SK-N-SH (cell line): Measurements from ENCODE around the gene TFF1. TPM values are rescaled to one million over a fixed set of nuclear protein-coding genes. Genes with fewer than 3 reads are reported as not detected.

Experiments used
- CTCF ChIA-PET: fragments of 300-600, 350-600 bp; formaldehyde crosslinking; extraction: SDS; loops from one replicate; lab custom pipeline; 2021; lab: Yijun Ruan, JAX
- POLR2A ChIA-PET: fragments of 350-600 bp; sonication (Branson Sonifier 250); formaldehyde crosslinking; extraction: SDS; loops from one replicate; lab custom pipeline; 2020; ENCODE audit warnings: antibody characterized with exemption, inconsistent platforms; lab: Yijun Ruan, JAX
- DNase-seq: peaks from one replicate; pipeline ENCODE4 v3.0.0; 2012
- H2AFZ ChIP-seq: fragments of 200-600 bp; sonication (generic); 2 replicates; pipeline ENCODE4 v1.8.1; 2016; ENCODE audit warnings: antibody characterized with exemption, mild to moderate bottlenecking, low read depth
- H3F3A ChIP-seq: fragments of 200-600 bp; sonication (generic); replicated peaks from 2 replicates; pipeline ENCODE3; 2016; ENCODE audit warnings: antibody characterized with exemption, mild to moderate bottlenecking; ENCODE audit not compliant: insufficient read depth
- H3K27ac ChIP-seq, 2 experiments: fragments of 200-500 bp in 1 of 2; fragments of 200-600 bp in 1 of 2; sonication (Bioruptor generic) in 1 of 2; sonication (generic), shearing (Covaris generic) in 1 of 2; 2 replicates each; pipeline versions ENCODE4 v1.5.1 to v1.6.1; 2014 to 2016; ENCODE audit warnings: low read depth in 2 of 2, inconsistent platforms in 1 of 2, low read length in 1 of 2, mild to moderate bottlenecking in 1 of 2, mixed read lengths in 1 of 2
- H3K27me3 ChIP-seq: fragments of 200-600 bp; sonication (generic), shearing (Covaris generic); 2 replicates; pipeline ENCODE4 v1.6.1; 2016; ENCODE audit warnings: mixed run types; ENCODE audit not compliant: insufficient read depth
- H3K36me3 ChIP-seq, 2 experiments: fragments of 200-500 bp in 1 of 2; fragments of 200-600 bp in 1 of 2; sonication (Bioruptor generic) in 1 of 2; sonication (generic) in 1 of 2; replicated peaks in 1 of 2; 2 replicates each; pipeline versions ENCODE3 to v1.5.1; 2014 to 2016; ENCODE audit warnings: low read length in 1 of 2, mild to moderate bottlenecking in 1 of 2; ENCODE audit not compliant: insufficient read depth in 2 of 2, control insufficient read depth in 1 of 2
- H3K4me1 ChIP-seq, 2 experiments: fragments of 200-500 bp in 1 of 2; fragments of 200-600 bp in 1 of 2; sonication (Bioruptor generic) in 1 of 2; sonication (generic), shearing (Covaris generic) in 1 of 2; 2 replicates each; pipeline versions ENCODE4 v1.5.1 to v1.6.1; 2014 to 2016; ENCODE audit warnings: low read depth in 1 of 2, low read length in 1 of 2, mixed run types in 1 of 2; ENCODE audit not compliant: insufficient read depth in 2 of 2, control insufficient read depth in 1 of 2
- H3K4me2 ChIP-seq: fragments of 200-600 bp; sonication (generic), shearing (Covaris generic); 2 replicates; pipeline ENCODE4 v1.6.1; 2017; ENCODE audit warnings: mixed run types
- H3K4me3 ChIP-seq, 2 experiments: fragments of 200-500 bp in 1 of 2; fragments of 200-600 bp in 1 of 2; sonication (Bioruptor generic) in 1 of 2; sonication (generic), shearing (Covaris generic) in 1 of 2; 2 replicates each; pipeline versions ENCODE4 v1.5.1 to v1.8.1; 2014 to 2016; ENCODE audit warnings: low read depth in 2 of 2, inconsistent platforms in 1 of 2, low read length in 1 of 2, mild to moderate bottlenecking in 1 of 2, mixed read lengths in 1 of 2, moderate library complexity in 1 of 2
- H3K79me2 ChIP-seq: fragments of 200-600 bp; sonication (generic); 2 replicates; pipeline ENCODE4 v1.8.1; 2017; ENCODE audit warnings: mild to moderate bottlenecking; ENCODE audit not compliant: insufficient read depth
- H3K9ac ChIP-seq: fragments of 200-600 bp; sonication (generic); 2 replicates; pipeline ENCODE4 v1.6.1; 2017; ENCODE audit warnings: mixed run types
- H3K9me2 ChIP-seq: fragments of 200-600 bp; sonication (generic); 2 replicates; pipeline ENCODE4 v1.6.1; 2017; ENCODE audit warnings: mixed run types
- H3K9me3 ChIP-seq: fragments of 200-600 bp; sonication (generic); 2 replicates; pipeline ENCODE4 v1.6.1; 2017; ENCODE audit warnings: mixed run types, mild to moderate bottlenecking, moderate library complexity
- H4K20me1 ChIP-seq: fragments of 200-600 bp; sonication (generic); 2 replicates; pipeline ENCODE4 v1.6.1; 2017; ENCODE audit warnings: mild to moderate bottlenecking, mixed run types; ENCODE audit not compliant: insufficient read depth
- CHD2 ChIP-seq: fragments of 150-350 bp; IDR thresholded peaks from 2 replicates; pipeline ENCODE4 v1.6.1; 2018; ENCODE audit warnings: low read length; ENCODE audit not compliant: partially characterized antibody
- ELF1 ChIP-seq: IDR thresholded peaks from 2 replicates; pipeline ENCODE4 v1.4.0; 2012
- FOSL2 ChIP-seq: IDR thresholded peaks from 2 replicates; pipeline ENCODE4 v1.4.0; 2012; ENCODE audit warnings: low read depth, mild to moderate bottlenecking, moderate library complexity, borderline replicate concordance
- FOXJ3 ChIP-seq: sonication (generic); formaldehyde crosslinking; IDR thresholded peaks from 2 replicates; pipeline ENCODE4 v1.5.1; 2020; ENCODE audit warnings: mild to moderate bottlenecking, missing genetic modification reagents
- FOXM1 ChIP-seq: IDR thresholded peaks from 2 replicates; pipeline ENCODE4 v1.4.0; 2012; ENCODE audit warnings: low read depth, mild to moderate bottlenecking
- MEF2A ChIP-seq: IDR thresholded peaks from 2 replicates; pipeline ENCODE4 v1.4.0; 2012; ENCODE audit warnings: low read depth, borderline replicate concordance
- MXI1 ChIP-seq: IDR thresholded peaks from 2 replicates; pipeline ENCODE4 v1.6.1; 2012; ENCODE audit warnings: mild to moderate bottlenecking, low read depth, low read length, improper control_type of control experiment
- NFIC ChIP-seq: IDR thresholded peaks from 2 replicates; pipeline ENCODE4 v1.4.0; 2012; ENCODE audit warnings: borderline replicate concordance
- NRF1 ChIP-seq: IDR thresholded peaks from 2 replicates; pipeline ENCODE4 v1.6.1; 2012; ENCODE audit warnings: low read depth, mild to moderate bottlenecking, low read length
- RCOR1 ChIP-seq: fragments of 150-350 bp; IDR thresholded peaks from 2 replicates; pipeline ENCODE4 v1.6.1; 2017; ENCODE audit warnings: antibody characterized with exemption, low read length
- RFX5 ChIP-seq: IDR thresholded peaks from 2 replicates; pipeline ENCODE4 v1.6.1; 2012; ENCODE audit warnings: mild to moderate bottlenecking, improper control_type of control experiment, low read length
- RXRA ChIP-seq: IDR thresholded peaks from 2 replicates; pipeline ENCODE4 v1.4.0; 2012; ENCODE audit warnings: low read depth, mild to moderate bottlenecking, borderline replicate concordance
- SMC3 ChIP-seq: IDR thresholded peaks from 2 replicates; pipeline ENCODE4 v1.6.1; 2012; ENCODE audit warnings: low read depth, low read length, improper control_type of control experiment
- TCF12 ChIP-seq: IDR thresholded peaks from 2 replicates; pipeline ENCODE4 v1.4.0; 2012
- TEAD4 ChIP-seq: IDR thresholded peaks from 2 replicates; pipeline ENCODE4 v1.4.0; 2012; ENCODE audit warnings: mild to moderate bottlenecking, borderline replicate concordance; ENCODE audit not compliant: insufficient read depth
- YY1 ChIP-seq: IDR thresholded peaks from 2 replicates; pipeline ENCODE4 v1.4.0; 2012; ENCODE audit warnings: low read depth, mild to moderate bottlenecking
- WGBS: methylation state at CpG from one replicate; pipeline ENCODE4 v1.1.6; 2017; ENCODE audit warnings: low lambda C conversion rate; 5-methylcytosine and 5-hydroxymethylcytosine counted together
- polyA plus RNA-seq, 3 experiments: library from polyadenylated mRNA; depleted of rRNA; stranded (reverse); fragments of >200 nt; gene quantifications; 2 replicates each; pipeline ENCODE4 v1.2.3, GENCODE V29; 2012
- TF ChIP-seq, protein P1 (sequence below): IDR thresholded peaks from 2 replicates; pipeline ENCODE4 v1.4.0; 2012; ENCODE audit warnings: low read depth, borderline replicate concordance
- TF ChIP-seq, protein P2 (sequence below): IDR thresholded peaks from 2 replicates; pipeline ENCODE4 v1.4.0; 2012; ENCODE audit warnings: low read depth
- TF ChIP-seq, protein P3 (sequence below): IDR thresholded peaks from 2 replicates; pipeline ENCODE4 v1.6.1; 2012; ENCODE audit warnings: mild to moderate bottlenecking, low read depth, low read length, moderate library complexity

Gene TFF1
- polyA plus RNA-seq, 1 of the 3 experiments (the other 2 are of a cell fraction) = not detected

DNA sequence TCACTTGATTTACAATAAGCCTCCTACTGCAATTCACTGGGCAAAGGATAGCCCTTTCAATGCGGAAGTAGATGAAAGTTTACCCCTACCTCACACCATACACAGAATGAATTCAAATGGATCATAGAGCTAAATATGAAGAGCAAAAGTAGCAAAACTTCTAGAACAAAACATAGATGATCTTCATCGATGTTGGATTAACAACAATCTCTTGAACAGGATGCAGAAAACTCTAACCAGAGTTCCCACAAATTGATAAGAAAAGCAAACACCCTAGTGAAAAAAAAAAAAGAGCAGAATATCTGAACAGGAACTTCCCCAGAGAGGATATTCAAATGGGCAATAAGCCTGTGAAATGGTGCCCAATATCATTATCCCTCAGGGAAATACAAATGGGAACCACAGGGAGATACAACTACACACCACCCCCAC lies 35.5 kb upstream of the TFF1 start:
- no peak overlapping the region for H3K4me3 ChIP-seq
- ChIA-PET CTCF (no interaction called here), POLR2A (no interaction called here)
- no peak overlapping the region for H3K9ac ChIP-seq
- H3K79me2 ChIP-seq = no peaks in the 10 kb centered on the region
- H2AFZ ChIP-seq = no peak overlapping the region
- DNase-seq = no peak
- no peaks in the 10 kb centered on the region for H3K27me3 ChIP-seq
- no peaks in the 10 kb centered on the region for H3K9me2 ChIP-seq
- no peaks in the 10 kb centered on the region for H3K36me3 ChIP-seq
- TF ChIP-seq, protein P1, sequence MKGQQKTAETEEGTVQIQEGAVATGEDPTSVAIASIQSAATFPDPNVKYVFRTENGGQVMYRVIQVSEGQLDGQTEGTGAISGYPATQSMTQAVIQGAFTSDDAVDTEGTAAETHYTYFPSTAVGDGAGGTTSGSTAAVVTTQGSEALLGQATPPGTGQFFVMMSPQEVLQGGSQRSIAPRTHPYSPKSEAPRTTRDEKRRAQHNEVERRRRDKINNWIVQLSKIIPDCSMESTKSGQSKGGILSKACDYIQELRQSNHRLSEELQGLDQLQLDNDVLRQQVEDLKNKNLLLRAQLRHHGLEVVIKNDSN = no peak
- TF ChIP-seq TCF12 (no peak), SMC3 (no peak), MXI1 (no peak), FOXJ3 (CRISPR knock-in tag) (no peak), RXRA (no peak), NRF1 (no peak), FOSL2 (no peak), NFIC (no peak), RFX5 (no peak), YY1 (no peak), MEF2A (no peak), ELF1 (no peak), TEAD4 (no peak), FOXM1 (no peak), CHD2 (no peak), RCOR1 (no peak)
- TF ChIP-seq, protein P2, sequence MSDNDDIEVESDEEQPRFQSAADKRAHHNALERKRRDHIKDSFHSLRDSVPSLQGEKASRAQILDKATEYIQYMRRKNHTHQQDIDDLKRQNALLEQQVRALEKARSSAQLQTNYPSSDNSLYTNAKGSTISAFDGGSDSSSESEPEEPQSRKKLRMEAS = no peak
- TF ChIP-seq, protein P3, sequence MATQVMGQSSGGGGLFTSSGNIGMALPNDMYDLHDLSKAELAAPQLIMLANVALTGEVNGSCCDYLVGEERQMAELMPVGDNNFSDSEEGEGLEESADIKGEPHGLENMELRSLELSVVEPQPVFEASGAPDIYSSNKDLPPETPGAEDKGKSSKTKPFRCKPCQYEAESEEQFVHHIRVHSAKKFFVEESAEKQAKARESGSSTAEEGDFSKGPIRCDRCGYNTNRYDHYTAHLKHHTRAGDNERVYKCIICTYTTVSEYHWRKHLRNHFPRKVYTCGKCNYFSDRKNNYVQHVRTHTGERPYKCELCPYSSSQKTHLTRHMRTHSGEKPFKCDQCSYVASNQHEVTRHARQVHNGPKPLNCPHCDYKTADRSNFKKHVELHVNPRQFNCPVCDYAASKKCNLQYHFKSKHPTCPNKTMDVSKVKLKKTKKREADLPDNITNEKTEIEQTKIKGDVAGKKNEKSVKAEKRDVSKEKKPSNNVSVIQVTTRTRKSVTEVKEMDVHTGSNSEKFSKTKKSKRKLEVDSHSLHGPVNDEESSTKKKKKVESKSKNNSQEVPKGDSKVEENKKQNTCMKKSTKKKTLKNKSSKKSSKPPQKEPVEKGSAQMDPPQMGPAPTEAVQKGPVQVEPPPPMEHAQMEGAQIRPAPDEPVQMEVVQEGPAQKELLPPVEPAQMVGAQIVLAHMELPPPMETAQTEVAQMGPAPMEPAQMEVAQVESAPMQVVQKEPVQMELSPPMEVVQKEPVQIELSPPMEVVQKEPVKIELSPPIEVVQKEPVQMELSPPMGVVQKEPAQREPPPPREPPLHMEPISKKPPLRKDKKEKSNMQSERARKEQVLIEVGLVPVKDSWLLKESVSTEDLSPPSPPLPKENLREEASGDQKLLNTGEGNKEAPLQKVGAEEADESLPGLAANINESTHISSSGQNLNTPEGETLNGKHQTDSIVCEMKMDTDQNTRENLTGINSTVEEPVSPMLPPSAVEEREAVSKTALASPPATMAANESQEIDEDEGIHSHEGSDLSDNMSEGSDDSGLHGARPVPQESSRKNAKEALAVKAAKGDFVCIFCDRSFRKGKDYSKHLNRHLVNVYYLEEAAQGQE = no peak
- no peaks in the 10 kb centered on the region for H3K9me3 ChIP-seq
- H3K4me1 ChIP-seq = no peaks in the 10 kb centered on the region
- no peak overlapping the region for H3K4me2 ChIP-seq
- WGBS = 41% methylated on average over 2 of the region's 2 CpGs
- H3F3A ChIP-seq = no peaks in the 10 kb centered on the region
- H4K20me1 ChIP-seq = no peaks in the 10 kb centered on the region
- H3K27ac ChIP-seq = no peak overlapping the region
